Prostate gland (tissue), 2 donors: Measurements from ENCODE around the gene PPP2R5E. TPM values are rescaled to one million over a fixed set of nuclear protein-coding genes. Genes with fewer than 3 reads are reported as not detected.
"Not testable (repeated sequence)": the region's sequence is repeated elsewhere in the genome, so short reads cannot be mapped to it uniquely, and the experiment has no call there.

Experiments
- DNase-seq: peaks from one replicate; pipeline ENCODE4 v3.0.0-alpha.2; 2019; ENCODE audit warnings: low spot score
- H3K27ac ChIP-seq, 2 donors: fragments of 200-600 bp; sonication (generic); 2 replicates each; pipeline ENCODE4 v1.5.1; 2017 to 2019
- H3K27me3 ChIP-seq: fragments of 200-600 bp; sonication (generic); replicated peaks from 2 replicates; pipeline ENCODE4 v1.5.1; 2019; ENCODE audit not compliant: insufficient read depth
- H3K36me3 ChIP-seq, 2 donors: fragments of 200-600 bp; sonication (generic); 1 replicate in 1 of 2; 2 replicates in 1 of 2; pipeline versions ENCODE4 v1.5.1 to v1.8.1; 2017 to 2019
- H3K4me1 ChIP-seq: fragments of 200-600 bp; sonication (generic); replicated peaks from 2 replicates; pipeline ENCODE4 v1.5.1; 2019
- H3K4me3 ChIP-seq, 2 donors: fragments of 200-600 bp; sonication (generic); 2 replicates each; pipeline ENCODE4 v1.5.1; 2017 to 2019
- H3K9me3 ChIP-seq: fragments of 200-600 bp; sonication (generic); 2 replicates; pipeline ENCODE4 v1.5.1; 2017
- CTCF ChIP-seq, 4 experiments: fragments of 200-600 bp in 2 of 4; fragments of 450-650 bp in 2 of 4; sonication (generic) in 2 of 4; IDR thresholded peaks; 1 replicate in 3 of 4; 2 replicates in 1 of 4; pipeline ENCODE4 v1.5.1; 2016 to 2019; ENCODE audit warnings: antibody characterized with exemption in 4 of 4, mild to moderate bottlenecking in 2 of 4, moderate library complexity in 2 of 4
- POLR2A ChIP-seq: fragments of 450-650 bp; IDR thresholded peaks from one replicate; pipeline ENCODE4 v1.6.1; 2016; ENCODE audit warnings: antibody characterized with exemption, mild to moderate bottlenecking
- POLR2AphosphoS5 ChIP-seq: sonication (generic); formaldehyde crosslinking; IDR thresholded peaks from one replicate; pipeline ENCODE4 v1.6.1; 2017; ENCODE audit warnings: antibody characterized with exemption
- WGBS: methylation state at CpG from one replicate; pipeline ENCODE4 v1.1.5; 2018; 5-methylcytosine and 5-hydroxymethylcytosine counted together
- intact Hi-C: fragments of 100-400 bp; cut with DNase I; formaldehyde crosslinking; loops from one replicate; pipeline ENCODE4 v1.14.2; 2022
- total RNA-seq, 2 donors: library from RNA; depleted of rRNA; stranded (reverse); fragments of >200 nt; gene quantifications; one replicate each; pipeline ENCODE4 v1.1.0, GENCODE V29; 2016

PPP2R5E gene
- total RNA-seq, 2 donors from 2014 or later = 23.5 to 30.0 TPM

DNA sequence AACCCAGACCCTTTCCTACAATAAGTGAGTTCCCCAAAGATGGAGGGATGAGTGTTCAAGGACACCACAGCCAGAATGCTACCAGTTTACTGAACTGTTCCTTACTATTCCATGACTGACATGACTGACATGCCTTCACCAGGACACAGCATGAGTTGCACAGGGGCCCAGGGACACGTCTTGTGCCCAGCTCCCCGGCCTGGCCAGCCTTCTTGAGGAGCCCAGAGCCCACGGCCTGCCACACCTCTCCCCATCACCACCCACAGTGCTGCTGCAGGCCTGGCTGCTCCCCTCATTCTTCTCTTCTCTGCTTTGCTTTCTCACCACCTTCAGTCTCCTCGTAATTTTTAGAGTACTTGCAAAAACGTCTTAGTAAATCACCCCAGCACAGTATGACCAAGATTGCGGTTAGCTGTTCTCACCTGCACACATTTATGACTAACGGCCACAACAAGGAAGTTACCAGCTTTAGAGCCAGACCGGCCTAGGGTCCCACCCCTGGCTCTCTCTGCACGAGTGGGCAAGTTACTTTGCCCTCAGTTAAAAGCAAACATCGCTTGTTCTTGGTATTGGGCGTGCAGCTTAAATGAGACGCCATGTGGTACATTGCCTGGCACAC is 18.5 kb downstream of the PPP2R5E start:
- H3K4me1 ChIP-seq = no peaks in the 10 kb centered on the region
- H3K9me3 ChIP-seq = no peaks in the 10 kb centered on the region
- intact Hi-C loops = no loop called here
- DNase-seq = no peak
- no peak overlapping the region for H3K27ac ChIP-seq
- WGBS = 63% methylated on average over 12 of the region's 12 CpGs
- no peak overlapping the region for H3K4me3 ChIP-seq
- TF ChIP-seq POLR2A = no peak
- TF ChIP-seq POLR2AphosphoS5 = no peak
- TF ChIP-seq CTCF (IDR thresholded peaks at IDR 0.05) = no peak
- no peaks in the 10 kb centered on the region for H3K27me3 ChIP-seq
- H3K36me3 ChIP-seq = no peaks in the 10 kb centered on the region

DNA sequence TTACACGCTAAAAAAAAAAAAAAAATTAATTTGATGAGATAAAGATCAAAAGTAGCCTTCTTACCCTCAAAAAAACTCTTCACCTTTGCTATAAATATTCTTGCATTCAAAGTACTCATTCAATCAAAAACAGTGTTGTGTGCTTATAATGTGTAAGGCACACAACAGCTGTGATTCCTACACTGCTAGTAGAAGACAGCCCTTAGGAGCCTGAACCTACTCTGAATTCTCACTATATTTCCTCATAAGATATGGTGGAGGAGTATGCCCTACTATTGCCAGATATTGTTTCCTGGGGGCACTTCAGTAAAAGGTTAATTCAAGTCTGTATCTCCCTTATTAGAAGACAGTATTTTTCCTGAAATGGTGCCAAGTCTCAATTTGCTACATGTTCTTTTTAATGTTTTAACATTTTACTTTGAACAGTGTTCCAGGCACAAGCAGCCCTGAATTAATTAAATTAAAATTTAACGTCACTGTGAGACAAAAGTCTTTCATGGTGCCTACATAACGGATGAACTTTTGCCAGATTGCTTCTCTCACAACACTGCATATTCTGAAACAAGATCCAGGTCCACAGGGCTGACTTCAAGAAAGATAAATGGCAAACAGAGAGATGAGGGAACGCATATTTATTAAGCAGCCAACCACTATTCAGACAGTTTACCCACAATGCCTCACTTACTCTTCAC is 19.3 kb downstream of the PPP2R5E start:
- no peaks in the 10 kb centered on the region for H3K27me3 ChIP-seq
- WGBS = 51% methylated on average over 4 of the region's 4 CpGs
- no peak for DNase-seq
- no peaks in the 10 kb centered on the region for H3K4me1 ChIP-seq
- H3K4me3 ChIP-seq = no peak overlapping the region
- H3K9me3 ChIP-seq = no peaks in the 10 kb centered on the region
- no peak for TF ChIP-seq POLR2AphosphoS5
- no peak for TF ChIP-seq CTCF (IDR thresholded peaks at IDR 0.05)
- TF ChIP-seq POLR2A = no peak
- no peaks in the 10 kb centered on the region for H3K36me3 ChIP-seq
- intact Hi-C loops = no loop called here
- no peak overlapping the region for H3K27ac ChIP-seq

DNA sequence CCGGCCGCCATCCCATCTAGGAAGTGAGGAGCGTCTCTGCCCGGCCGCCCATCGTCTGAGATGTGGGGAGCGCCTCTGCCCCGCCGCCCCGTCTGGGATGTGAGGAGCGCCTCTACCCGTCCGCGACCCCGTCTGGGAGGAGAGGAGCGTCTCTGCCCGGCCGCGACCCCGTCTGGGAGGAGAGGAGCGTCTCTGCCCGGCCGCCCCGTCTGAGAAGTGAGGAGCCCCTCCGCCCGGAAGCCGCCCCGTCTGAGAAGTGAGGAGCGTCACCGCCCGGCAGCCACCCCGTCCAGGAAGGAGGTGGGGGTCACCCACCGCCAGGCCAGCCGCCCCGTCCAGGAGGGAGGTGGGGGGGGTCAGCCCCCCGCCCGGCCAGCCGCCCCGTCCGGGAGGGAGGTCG is 20.7 kb downstream of the PPP2R5E start:
- H3K36me3 ChIP-seq, DNase-seq, H3K27me3 ChIP-seq, H3K9me3 ChIP-seq, intact Hi-C loops, H3K4me3 ChIP-seq, H3K4me1 ChIP-seq, H3K27ac ChIP-seq: not testable (repeated sequence)
- 96% methylated on average over 22 of the region's 41 CpGs for WGBS

DNA sequence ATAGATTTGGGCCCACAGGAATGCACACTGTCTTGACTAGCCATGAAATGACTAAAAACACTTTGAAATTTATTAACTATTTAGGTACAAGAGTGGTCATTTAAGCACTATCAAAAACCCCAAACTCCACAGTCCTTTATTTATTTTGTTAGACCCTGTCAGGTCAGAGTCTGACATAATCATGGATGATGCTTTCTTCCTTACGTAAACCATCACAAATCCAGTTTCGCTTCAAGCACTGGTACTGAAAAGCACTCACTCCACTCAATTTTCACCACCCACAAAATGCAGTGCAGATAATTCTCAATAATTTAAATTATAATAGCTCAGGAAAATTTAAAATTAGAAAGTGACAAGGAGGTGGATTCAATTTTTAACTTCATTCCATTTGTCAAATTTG is 25.8 kb downstream of the PPP2R5E start:
- Histone ChIP-seq H3K36me3 (no peaks in the 10 kb centered on the region), H3K27me3 (no peaks in the 10 kb centered on the region), H3K9me3 (no peaks in the 10 kb centered on the region), H3K27ac (no peak overlapping the region), H3K4me3 (no peak overlapping the region), H3K4me1 (no peaks in the 10 kb centered on the region)
- no peak for DNase-seq
- no peak for TF ChIP-seq POLR2A
- no peak for TF ChIP-seq POLR2AphosphoS5
- TF ChIP-seq CTCF (IDR thresholded peaks at IDR 0.05) = no peak
- 93% methylated on average over 2 of the region's 2 CpGs for WGBS
- intact Hi-C loops = no loop called here

DNA sequence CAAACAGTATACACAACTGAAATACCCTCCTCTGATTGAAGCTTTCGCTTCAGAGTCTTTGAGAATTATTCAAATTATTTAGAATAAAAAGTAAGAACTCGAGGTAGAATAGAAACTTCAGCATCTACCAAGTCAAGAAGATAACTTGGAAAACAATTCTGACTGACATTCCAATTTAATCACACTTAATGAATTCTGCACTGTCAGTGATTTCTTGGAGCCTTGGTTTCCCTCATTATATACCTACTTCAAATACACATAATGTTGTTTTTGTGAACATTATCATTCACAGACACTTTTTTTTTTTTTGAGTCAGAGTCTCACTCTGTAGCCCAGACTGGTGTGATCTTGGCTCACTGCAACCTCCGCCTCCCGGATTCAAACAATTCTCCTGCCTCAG is 27.9 kb downstream of the PPP2R5E start:
- DNase-seq = no peak
- Histone ChIP-seq H3K4me3 (no peak overlapping the region), H3K9me3 (no peaks in the 10 kb centered on the region), H3K4me1 (no peaks in the 10 kb centered on the region), H3K27ac (no peak overlapping the region), H3K27me3 (no peaks in the 10 kb centered on the region), H3K36me3 (no peaks in the 10 kb centered on the region)
- TF ChIP-seq POLR2A (no peak), POLR2AphosphoS5 (no peak), CTCF (IDR thresholded peaks at IDR 0.05) (no peak)
- intact Hi-C loops = no loop called here
- WGBS = 89% methylated on average over 4 of the region's 4 CpGs
